T1000 (cell line): ENCODE results near the gene CDCA7.
"Not testable (repeated sequence)": the region's sequence is repeated elsewhere in the genome, so short reads cannot be mapped to it uniquely, and the experiment has no call there.

ENCODE experiments used
- DNase-seq: peaks from one replicate; lab custom pipeline; 2025; ENCODE audit warnings: mixed read lengths; lab: John Stamatoyannopoulos, UW

Gene CDCA7

GRCh38 chr2:173354582-173355131 is at the start of gene CDCA7:
Gene CDCA7, plus strand, starts transcription at chr2:173354872. Its CDS starts 92 bp downstream, at chr2:173354964.
- peak; percentile 59 for DNase-seq

DNA sequence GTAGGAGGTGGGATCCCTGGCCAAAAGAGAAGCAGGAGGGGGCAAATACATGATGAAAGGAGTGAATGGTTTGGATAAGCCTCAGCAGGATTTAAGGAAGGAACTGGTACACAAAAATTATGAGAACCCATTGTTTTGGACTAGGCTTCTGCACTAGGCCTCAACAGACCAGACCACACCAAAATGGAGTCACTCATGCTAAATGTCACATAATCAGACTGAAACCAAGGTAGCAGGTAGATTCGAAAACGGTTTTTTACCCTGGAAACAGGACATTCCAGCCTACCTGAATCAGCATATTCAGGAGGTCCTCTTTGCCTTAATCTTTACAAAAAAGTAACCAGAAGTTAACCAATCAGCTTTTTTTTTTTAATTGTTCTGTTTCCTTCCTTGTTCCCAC is 49.4 kb upstream of the CDCA7 start:
- DNase-seq = no peak

DNA sequence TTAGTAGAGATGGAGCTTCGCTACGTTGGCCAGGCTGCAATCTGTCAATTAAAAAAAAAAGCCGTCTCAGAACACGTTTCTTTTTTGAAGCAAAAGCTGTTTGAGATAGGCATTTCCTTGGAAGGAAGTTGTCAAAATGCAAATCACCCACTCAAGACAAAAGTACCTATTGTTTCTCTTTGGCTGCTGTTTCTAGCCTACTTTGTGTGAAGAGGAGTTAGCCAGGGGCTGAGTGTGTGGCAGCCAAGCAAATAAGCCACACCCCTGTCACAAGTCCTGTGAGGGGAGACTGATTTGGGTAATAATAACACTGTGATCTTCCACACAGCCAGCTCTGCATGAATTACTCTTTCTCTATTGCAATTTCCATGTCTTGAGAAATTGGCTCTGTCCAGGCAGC is 47.4 kb upstream of the CDCA7 start:
- DNase-seq = no peak

GRCh38 chr2:173309370-173309769 is 45.3 kb upstream of the CDCA7 start:
- DNase-seq = not testable (repeated sequence)

DNA sequence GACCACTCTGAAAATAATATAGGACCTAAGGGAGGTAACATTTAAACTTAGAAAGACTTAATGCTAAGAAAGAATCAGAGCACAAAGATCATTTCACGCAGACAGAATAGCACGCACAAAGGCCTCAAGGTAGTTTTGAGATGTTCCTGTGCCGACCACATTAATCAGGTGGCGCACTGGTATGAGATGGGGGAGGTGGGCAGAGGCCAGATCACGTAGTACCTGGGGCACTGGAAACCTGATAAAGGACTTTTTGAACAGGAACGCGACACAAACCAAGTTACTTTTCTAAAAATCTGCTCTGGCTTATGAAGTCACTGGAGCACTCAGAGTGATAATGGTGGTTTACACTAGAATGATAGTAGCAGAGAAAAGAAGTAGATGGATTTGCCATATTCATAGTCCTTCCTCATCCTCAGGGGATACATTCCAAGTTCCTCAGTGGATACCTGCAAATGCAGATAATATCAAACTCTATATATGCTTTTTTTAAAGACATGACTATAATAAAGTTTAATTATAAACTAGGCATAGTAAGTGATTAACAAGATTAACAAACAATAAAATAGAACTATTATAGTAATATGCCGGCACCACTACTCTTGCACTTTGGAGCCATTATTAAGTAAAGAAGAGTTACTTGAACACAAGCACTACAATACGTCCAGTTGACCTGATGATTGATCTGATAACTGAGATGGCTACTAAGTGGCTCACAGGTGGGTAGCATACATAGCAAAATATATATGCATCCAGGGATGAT is 42.6 kb upstream of the CDCA7 start:
- no peak for DNase-seq

GRCh38 chr2:173323371-173323770 is 31.3 kb upstream of the CDCA7 start:
- no peak for DNase-seq

GRCh38 chr2:173326806-173327205 is 27.9 kb upstream of the CDCA7 start:
- no peak for DNase-seq

GRCh38 chr2:173327421-173327820 is 27.3 kb upstream of the CDCA7 start:
- no peak for DNase-seq

GRCh38 chr2:173333003-173333402 is 21.7 kb upstream of the CDCA7 start:
- not testable (repeated sequence) for DNase-seq

DNA sequence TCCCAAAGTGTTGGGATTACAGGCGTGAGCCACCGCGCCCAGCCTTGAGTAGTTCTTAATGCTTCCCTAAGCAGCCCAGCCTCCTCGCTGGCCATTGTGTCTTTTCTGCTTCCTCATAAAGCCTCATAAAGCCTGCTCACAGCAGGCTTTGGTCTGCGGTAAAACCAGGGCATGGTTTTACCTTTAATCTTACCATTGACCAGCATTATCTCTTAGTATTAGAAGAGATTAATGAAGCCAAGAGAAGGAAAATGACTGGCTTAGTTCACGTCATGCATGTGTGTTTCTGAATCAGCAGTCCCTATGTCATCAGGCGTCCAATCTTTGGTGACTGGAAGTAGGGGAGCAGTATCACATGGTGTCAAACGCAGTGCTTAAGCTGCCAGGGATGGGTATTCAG is 14.9 kb upstream of the CDCA7 start:
- DNase-seq = no peak

- DNase-seq = no peak
Measured at GRCh38 chr2:173343921-173344320, 10.8 kb upstream of the CDCA7 start.

DNA sequence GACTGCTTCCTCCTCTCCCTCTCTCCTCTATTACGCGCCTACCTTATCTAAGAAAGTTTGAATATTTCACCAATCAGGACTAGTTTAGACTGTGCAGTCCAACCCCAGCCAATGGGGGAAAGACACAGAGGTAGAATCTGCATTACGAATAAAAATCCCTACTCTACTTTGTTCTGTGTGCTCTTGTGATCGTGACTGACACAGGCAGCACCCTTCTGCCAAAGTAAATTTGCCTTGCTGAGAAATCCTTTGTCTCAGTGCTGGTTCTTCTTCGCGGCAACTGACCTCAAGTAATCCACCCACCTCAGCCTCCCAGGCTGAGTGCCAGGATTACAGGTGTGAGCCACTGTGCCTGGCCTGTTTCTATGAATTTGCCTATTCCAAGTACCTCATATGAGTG is 8.6 kb upstream of the CDCA7 start:
- DNase-seq = no peak

DNA sequence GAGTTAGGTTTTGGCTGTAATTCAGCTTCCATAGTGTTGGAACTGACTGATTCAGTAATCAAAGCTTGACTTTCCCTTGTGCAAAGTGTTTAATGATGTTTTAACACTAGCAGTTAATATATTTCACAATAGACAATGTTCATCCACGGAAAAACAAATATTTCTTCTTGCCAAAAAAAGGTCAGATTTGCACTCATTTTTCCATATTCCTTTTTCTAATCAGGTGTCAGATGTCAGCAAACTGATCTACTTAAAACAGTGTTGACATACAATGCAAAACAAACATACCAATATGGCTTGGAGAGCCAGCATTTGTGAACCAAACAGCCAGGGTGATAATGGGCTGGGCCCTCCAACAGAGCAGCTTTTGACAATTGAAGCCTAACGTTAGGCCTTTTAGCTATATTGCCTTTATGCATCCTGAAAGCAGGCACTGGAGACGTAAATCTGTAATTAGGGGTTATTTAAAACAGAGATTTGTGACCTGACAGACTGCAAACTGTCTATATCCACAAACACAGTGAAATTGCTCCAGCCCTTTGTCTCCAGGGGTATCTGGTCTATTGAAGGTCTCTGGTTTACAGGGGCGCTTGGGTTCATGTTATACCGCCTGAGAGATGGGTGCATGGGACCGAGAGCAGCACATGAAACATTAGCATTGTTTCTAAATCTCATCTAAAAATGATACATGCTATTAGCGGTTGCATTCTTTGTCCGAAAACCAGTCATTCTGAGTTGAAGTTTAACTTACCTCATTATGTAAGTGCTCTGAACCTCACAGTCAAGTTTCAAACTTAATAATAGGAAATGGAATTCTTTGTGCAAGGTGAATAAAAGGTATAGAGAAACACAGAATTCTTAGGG is 7.1 kb upstream of the CDCA7 start:
- no peak for DNase-seq

GRCh38 chr2:173349287-173349686 is 5.4 kb upstream of the CDCA7 start:
- DNase-seq = no peak

GRCh38 chr2:173350383-173350782 is 4.3 kb upstream of the CDCA7 start:
- no peak for DNase-seq

- no peak for DNase-seq
Measured at GRCh38 chr2:173351879-173352278, 2.8 kb upstream of the CDCA7 start.

DNA sequence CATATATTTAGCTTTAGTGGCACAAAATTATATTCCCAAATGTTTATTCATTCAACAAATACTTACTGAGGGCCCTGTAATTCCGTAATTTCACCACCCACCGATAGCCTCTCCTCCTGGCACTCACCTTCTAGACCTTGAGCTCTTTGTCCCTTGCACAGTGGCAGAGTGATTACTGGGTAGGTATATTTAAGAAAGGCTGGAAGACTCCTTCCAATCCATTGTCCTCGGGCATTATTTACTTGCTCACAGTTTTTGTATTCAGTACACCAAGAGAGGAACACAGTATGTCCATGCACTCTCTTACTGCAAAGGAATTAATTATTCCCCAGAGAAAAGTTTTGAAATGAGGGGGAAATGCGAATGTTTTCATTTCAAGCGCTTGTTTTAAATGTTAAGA is 1.1 kb upstream of the CDCA7 start:
- no peak for DNase-seq

GRCh38 chr2:173354073-173354581 is 545 bp upstream of the CDCA7 start:
- no peak for DNase-seq

GRCh38 chr2:173355132-173355865 is 627 bp downstream of the CDCA7 start:
- peak; percentile 49 for DNase-seq

- DNase-seq = no peak
Measured at GRCh38 chr2:173355866-173356508, 1.3 kb downstream of the CDCA7 start.

DNA sequence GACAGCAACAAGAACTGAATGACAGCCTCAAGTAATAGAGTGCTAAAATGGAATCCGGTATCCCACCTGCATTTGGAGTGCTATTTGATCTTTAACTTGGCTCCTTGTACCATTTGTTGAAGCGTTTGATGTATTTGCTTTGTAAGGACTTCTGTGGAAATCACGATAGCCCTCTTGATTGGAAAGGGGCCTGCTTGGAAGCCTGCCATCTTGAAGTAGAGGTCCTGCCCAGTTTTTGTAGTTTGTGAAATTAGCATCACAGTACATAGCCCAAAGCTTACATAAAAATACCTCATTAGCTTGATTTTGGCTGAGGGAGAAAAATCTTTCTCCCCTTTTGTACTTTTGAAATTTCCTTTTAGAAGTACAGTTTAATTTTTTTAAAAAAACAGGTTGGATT is 2.7 kb downstream of the CDCA7 start:
- no peak for DNase-seq
